ENCODE results near the gene WNT9A.

The WNT9A gene

GRCh38 chr1:227946624-227947385 lies 927 bp downstream of the WNT9A start:
- peak; percentile 90 for ATAC-seq
- TF ChIP-seq POU6F1 (CRISPR knock-in tag; IDR thresholded peaks at IDR 0.05; ENCODE audit: borderline replicate concordance, low read depth) (no peak), ESRRG (CRISPR knock-in tag; IDR thresholded peaks at IDR 0.05) (no peak), PPARA (CRISPR knock-in tag; IDR thresholded peaks at IDR 0.05; ENCODE audit: borderline replicate concordance) (no peak), TOX (CRISPR knock-in tag; IDR thresholded peaks at IDR 0.05; ENCODE audit: borderline replicate concordance) (no peak), TCF4 (CRISPR knock-in tag; IDR thresholded peaks at IDR 0.05; ENCODE audit: borderline replicate concordance) (no peak), ZFP30 (CRISPR knock-in tag; IDR thresholded peaks at IDR 0.05) (no peak), BACH2 (CRISPR knock-in tag; IDR thresholded peaks at IDR 0.05; ENCODE audit: borderline replicate concordance) (no peak), PATZ1 (CRISPR knock-in tag; IDR thresholded peaks at IDR 0.05; ENCODE audit: borderline replicate concordance) (no peak), ZNF70 (CRISPR knock-in tag; IDR thresholded peaks at IDR 0.05) (no peak), ARNTL (CRISPR knock-in tag; IDR thresholded peaks at IDR 0.05; ENCODE audit: borderline replicate concordance, low read depth) (no peak), TSHZ2 (CRISPR knock-in tag; IDR thresholded peaks at IDR 0.05) (no peak), RARB (CRISPR knock-in tag; IDR thresholded peaks at IDR 0.05) (no peak), SNAI2 (CRISPR knock-in tag; IDR thresholded peaks at IDR 0.05) (no peak), ISL1 (CRISPR knock-in tag; IDR thresholded peaks at IDR 0.05) (no peak)

- peak; percentile 27 for ATAC-seq
- no peak for TF ChIP-seq ZNF70 (CRISPR knock-in tag; IDR thresholded peaks at IDR 0.05)
Measured at GRCh38 chr1:227945891-227946623, 1.7 kb downstream of the WNT9A start.

GRCh38 chr1:227944931-227945890 lies 2.5 kb downstream of the WNT9A start:
- TF ChIP-seq RARB (CRISPR knock-in tag; IDR thresholded peaks at IDR 0.05) (no peak), ARNTL (CRISPR knock-in tag; IDR thresholded peaks at IDR 0.05; ENCODE audit: borderline replicate concordance, low read depth) (no peak), TSHZ2 (CRISPR knock-in tag; IDR thresholded peaks at IDR 0.05) (no peak), BACH2 (CRISPR knock-in tag; IDR thresholded peaks at IDR 0.05; ENCODE audit: borderline replicate concordance) (no peak), OSR1 (CRISPR knock-in tag; IDR thresholded peaks at IDR 0.05) (no peak), ZFP30 (CRISPR knock-in tag; IDR thresholded peaks at IDR 0.05) (no peak), ZC3H10 (CRISPR knock-in tag; IDR thresholded peaks at IDR 0.05) (no peak), CSDC2 (CRISPR knock-in tag; IDR thresholded peaks at IDR 0.05) (no peak), ZNF565 (CRISPR knock-in tag; conservative IDR thresholded peaks at IDR 0.05; ENCODE audit: low read depth) (no peak), CREB5 (CRISPR knock-in tag; IDR thresholded peaks at IDR 0.05; ENCODE audit: low read depth) (no peak), TCF4 (CRISPR knock-in tag; IDR thresholded peaks at IDR 0.05; ENCODE audit: borderline replicate concordance) (no peak), GLIS3 (CRISPR knock-in tag; IDR thresholded peaks at IDR 0.05) (no peak), PPARA (CRISPR knock-in tag; IDR thresholded peaks at IDR 0.05; ENCODE audit: borderline replicate concordance) (no peak), POU6F1 (CRISPR knock-in tag; IDR thresholded peaks at IDR 0.05; ENCODE audit: borderline replicate concordance, low read depth) (no peak)
- no peak for ATAC-seq
